GM19395 (cell line): ENCODE measurements around the gene MRPL9.
"Not testable (repeated sequence)": the region's sequence is repeated elsewhere in the genome, so short reads cannot be mapped to it uniquely, and the experiment has no call there.

Experiments used
- ATAC-seq: cut with Tn5 transposase; IDR thresholded peaks from one replicate; pipeline ENCODE4 v1.9.1; 2021; ENCODE audit warnings: mild to moderate bottlenecking, moderate library complexity; ENCODE audit not compliant: unreplicated experiment

Gene MRPL9

DNA sequence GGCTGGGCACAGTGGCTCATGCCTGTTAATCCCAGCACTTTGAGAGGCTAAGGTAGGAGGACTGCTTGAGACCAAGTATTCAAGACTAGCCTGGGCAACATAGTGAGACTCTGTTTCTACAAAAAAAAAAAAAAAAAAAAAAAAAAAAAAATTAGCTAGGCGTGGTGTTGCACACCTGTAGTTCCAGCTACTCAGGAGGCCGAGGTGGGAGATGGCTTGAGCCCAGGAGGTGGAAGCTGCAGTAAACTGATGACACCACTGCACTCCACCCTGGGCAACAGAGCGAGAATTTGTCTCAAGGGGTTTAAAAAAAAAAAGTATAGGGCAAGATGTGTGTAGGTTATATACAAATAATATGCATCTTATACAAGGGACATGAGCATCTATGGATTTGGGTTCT, 24.4 kb upstream of the MRPL9 start:
- no peak for ATAC-seq

DNA sequence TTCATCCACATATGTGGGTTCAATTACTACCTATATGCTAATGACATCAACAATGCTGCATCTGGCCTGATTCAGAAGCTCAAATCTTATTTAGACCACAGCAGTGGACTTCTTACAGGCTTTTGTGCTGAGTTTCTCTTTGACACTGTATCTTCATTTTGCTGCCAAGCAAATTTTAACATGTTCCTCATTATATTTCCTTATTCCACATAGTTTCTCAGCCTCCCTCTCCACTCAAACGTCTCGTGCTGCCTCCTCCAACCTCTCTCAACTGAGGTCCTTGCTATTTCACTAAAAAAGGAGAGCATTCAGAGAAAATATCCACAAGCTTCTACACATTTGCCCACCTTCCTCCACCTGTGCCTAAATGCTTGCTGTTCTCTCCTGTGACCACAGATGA, 20.5 kb upstream of the MRPL9 start:
- ATAC-seq = no peak

GRCh38 chr1:151782741-151783140, 19.4 kb upstream of the MRPL9 start:
- no peak for ATAC-seq

DNA sequence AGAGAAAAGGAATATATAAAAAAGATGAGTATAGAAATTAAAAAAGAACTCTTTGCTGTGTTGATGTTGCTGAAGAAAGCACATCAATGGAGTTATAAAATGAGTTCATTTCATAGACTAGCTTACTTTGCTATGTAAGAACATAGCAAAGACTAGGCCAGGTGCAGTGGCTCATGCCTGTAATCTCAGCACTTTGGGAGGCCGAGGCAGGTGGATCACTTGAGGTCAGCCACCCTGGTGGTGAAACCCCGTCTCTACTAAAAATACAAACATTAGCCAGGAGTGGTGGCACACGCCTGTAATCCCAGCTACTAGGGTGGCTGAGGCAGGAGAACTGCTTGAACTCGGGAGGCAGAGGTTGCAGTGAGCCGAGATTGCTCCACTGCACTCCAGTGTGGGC, 18.7 kb upstream of the MRPL9 start:
- ATAC-seq = not testable (repeated sequence)

DNA sequence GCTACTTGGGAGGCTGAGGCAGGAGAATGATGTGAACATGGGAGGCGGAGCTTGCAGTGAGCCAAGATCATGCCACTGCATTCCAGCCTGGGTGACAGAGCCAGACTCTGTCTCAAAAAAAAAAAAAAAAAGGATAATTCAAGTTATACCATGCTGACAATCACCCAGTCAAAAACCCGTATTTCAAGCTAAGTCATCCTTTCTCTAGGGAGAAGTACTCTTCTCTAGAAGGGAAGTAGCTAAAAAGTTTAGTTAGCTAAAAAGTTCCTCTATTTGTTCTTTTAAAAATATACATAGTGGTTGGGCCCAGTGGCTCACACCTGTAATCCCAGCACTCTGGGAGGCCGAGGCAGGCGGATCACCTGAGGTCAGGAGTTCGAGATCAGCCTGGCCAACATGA, 17.4 kb upstream of the MRPL9 start:
- not testable (repeated sequence) for ATAC-seq

GRCh38 chr1:151779852-151780251, 16.6 kb upstream of the MRPL9 start:
- no peak for ATAC-seq

DNA sequence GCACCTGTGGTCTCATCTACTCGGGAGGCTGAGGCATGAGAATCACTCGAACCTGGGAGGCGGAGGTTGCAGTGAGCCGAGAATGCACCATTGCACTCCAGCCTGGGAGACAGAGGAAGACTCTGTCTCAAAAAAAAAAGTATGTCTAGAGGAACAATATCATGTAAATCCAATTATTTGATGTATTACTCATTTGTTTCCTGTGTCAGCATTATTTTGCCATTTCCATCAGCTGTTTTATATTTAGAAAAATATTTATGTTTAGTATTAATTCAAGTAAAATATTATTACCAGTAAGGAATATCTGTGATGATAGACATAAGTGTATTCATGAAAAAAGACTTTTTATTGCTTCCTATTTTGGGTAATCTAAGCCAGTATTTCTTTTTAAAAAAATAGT, 14.0 kb upstream of the MRPL9 start:
- ATAC-seq = no peak

- ATAC-seq = no peak
Measured at GRCh38 chr1:151776665-151777062, 13.4 kb upstream of the MRPL9 start.

- ATAC-seq = no peak
Measured at GRCh38 chr1:151775894-151776664, 12.8 kb upstream of the MRPL9 start.

DNA sequence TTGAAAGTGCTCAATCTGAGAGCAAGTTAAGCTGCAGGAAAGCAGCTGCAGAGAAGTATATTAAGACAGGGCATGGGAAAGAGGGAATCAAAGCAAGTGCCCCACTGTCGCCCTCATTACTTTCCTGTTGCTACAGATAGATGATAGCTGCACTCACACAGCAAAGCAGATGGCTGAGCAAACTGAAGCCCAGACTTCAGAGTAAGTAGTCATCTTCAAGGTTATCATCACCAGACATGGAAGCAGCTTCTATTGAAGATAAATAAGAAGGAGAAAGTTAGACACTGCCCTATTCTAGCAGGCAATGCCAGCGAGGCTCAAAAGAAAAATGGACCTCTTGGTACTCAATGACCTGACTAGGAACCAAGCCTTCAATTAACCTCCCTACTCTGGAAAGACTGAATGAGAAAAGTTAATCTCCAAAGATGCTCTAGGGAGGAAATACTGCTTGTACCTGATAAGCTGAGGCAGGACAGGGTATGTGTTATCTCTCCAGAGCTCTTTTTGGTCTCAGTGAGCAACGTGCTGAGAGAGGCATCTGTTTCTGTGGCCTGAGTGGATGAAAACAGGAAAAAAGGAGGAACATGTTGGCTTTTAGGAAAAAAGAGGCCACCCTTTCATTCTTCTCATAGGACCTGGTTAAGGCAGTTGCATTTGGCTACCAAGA, 11.1 kb upstream of the MRPL9 start:
- no peak for ATAC-seq

DNA sequence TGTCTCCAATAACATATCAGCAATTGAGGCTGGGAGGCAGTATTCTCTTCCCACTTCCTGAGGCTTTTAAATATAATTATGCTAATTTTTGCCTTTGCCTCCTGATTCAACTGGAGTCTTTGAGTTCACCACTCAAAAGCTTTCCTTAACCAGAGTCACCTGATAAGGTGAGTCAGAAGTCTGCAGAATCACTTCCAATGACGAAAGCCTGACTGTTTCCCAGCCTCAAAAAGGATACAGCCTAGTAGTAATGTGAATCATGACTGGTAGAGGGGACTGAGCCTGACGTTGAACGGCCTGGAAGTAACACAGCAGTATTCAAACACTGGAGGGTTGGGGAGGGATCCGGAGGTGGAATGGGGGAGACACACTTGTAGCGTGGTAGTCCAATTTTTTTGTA, 10.4 kb upstream of the MRPL9 start:
- no peak for ATAC-seq

GRCh38 chr1:151769270-151769669, 6.0 kb upstream of the MRPL9 start:
- ATAC-seq = not testable (repeated sequence)

DNA sequence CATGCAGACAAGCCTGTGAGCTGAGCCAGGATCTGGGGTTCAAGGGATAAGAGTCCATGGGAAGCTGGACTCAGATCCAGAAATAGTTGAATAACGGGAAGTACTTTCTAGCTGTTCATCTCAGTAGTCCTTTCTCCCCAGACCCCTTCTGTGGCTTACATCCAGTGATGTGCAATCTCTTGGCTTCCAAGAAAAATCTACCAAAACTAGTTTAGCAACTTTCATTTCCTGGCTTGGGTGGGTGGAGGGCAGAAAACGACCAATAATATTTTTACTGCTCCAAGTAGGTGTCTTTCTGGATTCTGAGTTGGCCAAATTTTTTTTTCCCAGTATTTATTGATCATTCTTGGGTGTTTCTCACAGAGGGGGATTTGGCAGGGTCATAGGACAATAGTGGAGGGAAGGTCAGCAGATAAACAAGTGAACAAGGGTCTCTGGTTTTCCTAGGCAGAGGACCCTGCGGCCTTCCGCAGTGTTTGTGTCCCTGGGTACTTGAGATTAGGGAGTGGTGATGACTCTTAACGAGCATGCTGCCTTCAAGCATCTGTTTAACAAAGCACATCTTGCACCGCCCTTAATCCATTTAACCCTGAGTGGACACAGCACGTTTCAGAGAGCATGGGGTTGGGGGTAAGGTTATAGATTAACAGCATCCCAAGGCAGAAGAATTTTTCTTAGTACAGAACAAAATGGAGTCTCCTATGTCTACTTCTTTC, 5.2 kb upstream of the MRPL9 start:
- not testable (repeated sequence) for ATAC-seq

- ATAC-seq = no peak
Measured at GRCh38 chr1:151763990-151764389, 694 bp upstream of the MRPL9 start.

DNA sequence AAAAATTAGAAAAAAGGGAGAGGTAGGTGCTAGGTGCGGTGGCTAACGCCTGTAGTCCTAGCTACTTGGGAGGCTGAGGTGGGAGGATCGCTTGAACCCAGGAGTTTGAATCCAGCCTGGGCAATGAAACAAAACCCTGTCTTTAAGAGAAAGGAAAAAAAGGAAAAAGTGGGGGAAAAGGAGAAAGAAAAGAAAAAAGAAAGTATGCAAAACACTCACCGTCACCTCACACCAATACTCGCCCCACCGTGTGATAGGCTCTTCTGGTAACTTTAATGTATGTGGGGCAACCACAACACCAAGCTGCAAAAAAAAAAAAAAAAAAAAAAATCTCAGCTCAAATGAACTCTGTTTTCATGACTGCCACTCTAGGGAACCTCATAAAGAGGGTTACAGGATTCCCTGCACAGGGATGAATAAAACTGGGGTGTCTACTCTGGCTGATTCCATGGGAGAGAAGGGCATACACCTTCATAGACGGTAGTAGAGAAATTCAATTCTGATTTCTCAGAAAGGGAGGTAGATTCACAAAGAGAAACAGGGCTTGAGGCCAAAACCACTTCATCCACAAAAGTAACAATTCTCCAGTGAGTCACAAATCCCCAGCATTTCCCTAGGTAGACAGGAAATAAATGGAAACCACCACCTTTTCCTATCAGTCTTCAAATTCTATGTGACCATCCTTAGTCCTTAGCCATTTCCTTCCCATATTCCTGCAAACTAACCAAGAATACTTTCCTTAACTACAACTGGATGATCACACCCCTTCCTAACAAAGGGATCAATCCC, 2.5 kb downstream of the MRPL9 start:
- ATAC-seq = no peak

GRCh38 chr1:151759241-151759640, 4.1 kb downstream of the MRPL9 start:
- ATAC-seq = no peak

- ATAC-seq = no peak
Measured at GRCh38 chr1:151756291-151756690, 7.0 kb downstream of the MRPL9 start.

DNA sequence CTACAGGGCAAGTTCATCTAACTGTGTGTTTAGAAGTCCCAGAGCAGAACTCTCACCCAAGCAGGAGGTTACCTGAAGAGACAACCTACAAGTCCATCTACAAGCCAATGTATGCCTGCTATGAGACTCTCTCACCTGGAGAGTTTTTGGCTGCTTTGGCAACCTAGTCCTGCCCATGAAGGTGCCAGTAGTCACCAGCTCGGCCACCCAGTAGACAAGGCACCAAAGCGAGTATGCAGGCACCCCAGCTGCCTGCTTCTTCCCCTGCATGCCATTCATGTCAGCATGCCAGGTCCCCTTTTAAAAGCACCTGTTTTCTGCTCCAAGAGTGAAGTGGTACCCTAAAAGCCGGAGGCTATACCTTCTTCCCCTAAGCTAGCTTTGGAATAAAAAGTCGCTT, 21.8 kb downstream of the MRPL9 start:
- no peak for ATAC-seq

DNA sequence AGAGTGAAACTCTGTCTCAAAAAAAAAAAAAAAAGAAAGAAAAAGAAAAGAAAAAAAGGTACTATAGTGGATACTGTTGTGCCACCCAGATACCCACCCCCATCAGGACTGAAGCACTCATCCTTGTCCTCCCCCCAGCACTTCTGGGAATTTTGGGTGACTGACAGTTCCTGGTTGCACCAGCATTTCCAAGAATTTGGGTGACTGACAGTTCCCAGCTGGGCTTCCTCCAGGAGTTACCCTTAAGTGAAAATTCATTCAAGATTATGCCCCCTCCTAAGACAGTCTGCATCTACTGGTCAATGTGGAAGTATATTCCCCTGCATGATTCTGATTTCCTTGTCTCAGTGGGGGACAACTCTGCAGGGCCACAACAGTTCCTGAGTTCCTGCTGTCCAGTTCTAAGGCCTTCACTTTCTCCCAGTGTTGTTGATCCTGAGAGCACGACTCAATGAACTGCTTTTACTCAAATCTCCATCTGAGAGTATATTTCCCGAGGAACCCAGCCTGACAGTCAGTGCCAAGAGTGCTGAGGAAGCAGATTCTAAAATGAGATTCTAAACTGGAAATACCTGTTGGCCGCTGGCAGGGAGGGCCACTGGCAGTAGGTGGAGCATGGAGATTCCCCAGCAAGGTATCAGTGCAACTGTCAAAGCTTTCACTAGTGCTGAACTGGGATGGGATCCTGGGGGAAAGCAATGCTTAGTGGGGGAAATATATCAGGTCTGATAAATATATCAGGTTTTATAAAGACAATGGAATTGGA, 23.5 kb downstream of the MRPL9 start:
- no peak for ATAC-seq

- no peak for ATAC-seq
Measured at GRCh38 chr1:151737479-151737878, 25.8 kb downstream of the MRPL9 start.
